HCT116 (cell line): ENCODE measurements around the gene HIPK2. TPM values are rescaled to one million over a fixed set of nuclear protein-coding genes. Genes with fewer than 3 reads are reported as not detected.

Source experiments
- ATAC-seq: fragments of 200-7000 bp; cut with Tn5 transposase; 2 replicates; pipeline ENCODE4 v1.9.1; 2020; ENCODE audit warnings: mild to moderate bottlenecking, moderate library complexity
- BruUV-seq: library from RNA; stranded (reverse); fragments of 400-500 nt; replicated peaks from 2 replicates; lab custom pipeline; 2021; lab: Mats Ljungman, UMichigan
- CTCF ChIA-PET: fragments of 300-600 bp; sonication (Branson Sonifier 250); formaldehyde crosslinking; loops from one replicate; lab custom pipeline; 2021; ENCODE audit warnings: antibody characterized with exemption; lab: Charles Lee
- POLR2A ChIA-PET: fragments of 300-600, 350-600 bp; sonication (Branson Sonifier 250); formaldehyde crosslinking; loops from one replicate; lab custom pipeline; 2021; ENCODE audit warnings: antibody characterized with exemption; lab: Charles Lee
- RAD21 ChIA-PET, 2 experiments: fragments of 300-600 bp; sonication (Branson Sonifier 250); formaldehyde crosslinking; loops; one replicate each; lab custom pipeline; 2023; ENCODE audit warnings: low total read pairs in 2 of 2; ENCODE audit not compliant: uncharacterized antibody in 2 of 2, unreplicated experiment in 2 of 2, low non-redundant PET in 1 of 2; lab: Charles Lee
- DNase-seq: peaks from one replicate; pipeline ENCODE4 v3.0.0-alpha.2; 2010; ENCODE audit warnings: low read depth, low spot score
- H2AFZ ChIP-seq: fragments of 200-600 bp; shearing (Covaris generic), sonication (generic); 2 replicates; pipeline ENCODE4 v1.6.1; 2017; ENCODE audit warnings: low read depth, mixed run types, mixed read lengths, antibody characterized with exemption, low read length; ENCODE audit not compliant: poor library complexity, severe bottlenecking
- H3K27ac ChIP-seq: 2 replicates; pipeline ENCODE4 v1.5.1; 2012; ENCODE audit warnings: low read depth, low read length
- H3K27me3 ChIP-seq: fragments of 200-600 bp; sonication (generic); 2 replicates; pipeline ENCODE4 v1.6.1; 2016; ENCODE audit warnings: mixed run types, low read length, mixed read lengths; ENCODE audit not compliant: insufficient read depth
- H3K36me3 ChIP-seq, 2 experiments: fragments of 200-500 bp in 1 of 2; fragments of 200-600 bp in 1 of 2; sonication (Bioruptor generic) in 1 of 2; sonication (generic) in 1 of 2; 2 replicates each; pipeline versions ENCODE4 v1.5.1 to v1.6.1; 2014 to 2016; ENCODE audit warnings: low read length in 2 of 2, inconsistent platforms in 1 of 2, mixed read lengths in 1 of 2, mixed run types in 1 of 2; ENCODE audit not compliant: insufficient read depth in 2 of 2, control insufficient read depth in 1 of 2
- H3K4me1 ChIP-seq, 2 experiments: fragments of 200-600 bp in 1 of 2; sonication (generic) in 1 of 2; 2 replicates each; pipeline versions ENCODE4 v1.5.1 to v1.6.1; 2012 to 2017; ENCODE audit warnings: low read length in 2 of 2, inconsistent platforms in 1 of 2, mild to moderate bottlenecking in 1 of 2, mixed read lengths in 1 of 2, mixed run types in 1 of 2, moderate library complexity in 1 of 2; ENCODE audit not compliant: insufficient read depth in 2 of 2, control insufficient read depth in 1 of 2
- H3K4me2 ChIP-seq: fragments of 200-600 bp; sonication (generic); 2 replicates; pipeline ENCODE4 v1.6.1; 2017; ENCODE audit warnings: mixed run types, low read length, mixed read lengths
- H3K4me3 ChIP-seq, 2 experiments: fragments of 200-600 bp in 1 of 2; sonication (generic) in 1 of 2; replicated peaks in 1 of 2; 2 replicates each; pipeline ENCODE4 v1.5.1; 2011 to 2016; ENCODE audit warnings: low read length in 2 of 2, control low read depth in 1 of 2, low read depth in 1 of 2, mild to moderate bottlenecking in 1 of 2, mixed read lengths in 1 of 2, mixed run types in 1 of 2
- H3K79me2 ChIP-seq: fragments of 200-600 bp; sonication (generic); 2 replicates; pipeline ENCODE4 v1.6.1; 2017; ENCODE audit warnings: mild to moderate bottlenecking, mixed run types, low read length, moderate library complexity, mixed read lengths; ENCODE audit not compliant: insufficient read depth
- H3K9ac ChIP-seq: fragments of 200-600 bp; sonication (generic); 2 replicates; pipeline ENCODE4 v1.6.1; 2016; ENCODE audit warnings: low read length, mixed read lengths
- H3K9me2 ChIP-seq: fragments of 200-600 bp; sonication (generic), shearing (Covaris generic); 2 replicates; pipeline ENCODE4 v1.6.1; 2017; ENCODE audit warnings: mixed run types, mild to moderate bottlenecking, moderate library complexity; ENCODE audit not compliant: insufficient read depth
- H3K9me3 ChIP-seq, 2 experiments: fragments of 200-500 bp in 1 of 2; fragments of 200-600 bp in 1 of 2; sonication (Bioruptor generic) in 1 of 2; sonication (generic) in 1 of 2; 2 replicates each; pipeline ENCODE4 v1.6.1; 2014 to 2017; ENCODE audit warnings: low read length in 2 of 2, mixed read lengths in 2 of 2, inconsistent platforms in 1 of 2, low read depth in 1 of 2, mild to moderate bottlenecking in 1 of 2, mixed run types in 1 of 2, moderate library complexity in 1 of 2; ENCODE audit not compliant: control insufficient read depth in 1 of 2, insufficient read depth in 1 of 2
- H4K20me1 ChIP-seq: fragments of 200-600 bp; sonication (generic), shearing (Covaris generic); 2 replicates; pipeline ENCODE4 v1.6.1; 2017; ENCODE audit warnings: mixed run types, mild to moderate bottlenecking, moderate library complexity; ENCODE audit not compliant: insufficient read depth
- CBX3 ChIP-seq: IDR thresholded peaks from 2 replicates; pipeline ENCODE4 v1.6.1; 2012; ENCODE audit warnings: low read depth
- CEBPB ChIP-seq: IDR thresholded peaks from 2 replicates; pipeline ENCODE4 v1.6.1; 2012; ENCODE audit warnings: low read depth
- ELF1 ChIP-seq: IDR thresholded peaks from 2 replicates; pipeline ENCODE4 v1.6.1; 2012; ENCODE audit warnings: low read depth, borderline replicate concordance
- EZH2 ChIP-seq: fragments of 200-600 bp; sonication (generic); IDR thresholded peaks from 2 replicates; pipeline ENCODE4 v1.6.1; 2017; ENCODE audit warnings: antibody characterized with exemption, mixed run types
- SP1 ChIP-seq: IDR thresholded peaks from 2 replicates; pipeline ENCODE4 v1.6.1; 2012; ENCODE audit warnings: low read depth
- intact Hi-C: fragments of 100-400 bp; cut with micrococcal nuclease; formaldehyde crosslinking; loops from 2 replicates; pipeline ENCODE4 v1.10.0; 2022
- total RNA-seq: library from RNA; stranded (reverse); gene quantifications from one replicate; pipeline ENCODE4 v1.2.1, GENCODE V29; 2021; ENCODE audit not compliant: unreplicated experiment
- TF ChIP-seq, protein P1 (sequence below): IDR thresholded peaks from 2 replicates; pipeline ENCODE4 v1.6.1; 2011; ENCODE audit warnings: mild to moderate bottlenecking, low read length, moderate library complexity; ENCODE audit not compliant: insufficient replicate concordance; ENCODE audit errors: extremely low read depth
- TF ChIP-seq, protein P2 (sequence below), 3 experiments: fragments of 200-600 bp in 1 of 3; sonication (generic) in 1 of 3; IDR thresholded peaks in 2 of 3; conservative IDR thresholded peaks in 1 of 3; 2 replicates each; pipeline ENCODE4 v1.5.1; 2012 to 2017; ENCODE audit warnings: low read depth in 2 of 3, low read length in 2 of 3, antibody characterized with exemption in 1 of 3, borderline replicate concordance in 1 of 3, control low read depth in 1 of 3, mild to moderate bottlenecking in 1 of 3, mixed read lengths in 1 of 3, mixed run types in 1 of 3, moderate library complexity in 1 of 3; ENCODE audit not compliant: insufficient read depth in 1 of 3
- TF ChIP-seq, protein P3 (sequence below): IDR thresholded peaks from 2 replicates; pipeline ENCODE4 v1.6.1; 2012; ENCODE audit warnings: low read depth

HIPK2 gene
- total RNA-seq, 1 experiment from 2014 or later = 49.5 TPM

DNA sequence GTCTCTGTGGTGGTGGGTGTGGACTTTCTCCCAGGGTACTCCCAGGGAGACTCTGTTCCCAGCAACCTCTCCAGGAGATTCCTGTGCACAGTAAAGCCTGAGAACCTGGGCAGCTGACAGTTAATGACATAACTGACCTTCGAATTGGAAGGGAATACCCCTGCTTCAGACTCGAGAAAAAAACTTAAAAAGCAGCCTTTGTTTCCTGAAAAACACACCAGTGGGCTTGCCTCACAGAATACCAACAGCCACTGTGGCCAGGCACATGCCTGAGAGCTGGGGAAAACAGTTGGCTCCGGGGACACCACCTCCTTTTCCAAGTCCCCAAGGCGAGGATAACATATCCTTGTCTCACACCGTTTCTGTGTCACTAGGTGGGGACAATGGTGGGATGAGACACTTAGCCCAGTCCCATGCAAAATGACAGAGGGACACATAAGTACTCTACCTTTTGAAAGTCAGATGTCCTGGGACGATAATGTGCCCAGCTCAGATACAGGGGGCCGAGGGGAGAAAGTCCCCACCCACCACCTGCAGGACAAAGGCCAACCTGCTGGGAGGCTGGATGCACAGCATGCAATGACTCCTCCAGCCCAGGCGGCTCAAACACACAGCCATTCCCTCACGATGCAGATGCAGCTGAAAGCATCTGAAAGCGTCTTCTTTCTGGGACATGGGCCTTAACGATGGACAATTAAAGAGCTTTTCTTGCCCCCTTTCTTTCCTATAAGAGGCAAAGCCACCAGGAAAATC is 65.6 kb downstream of the HIPK2 start:
- no peaks in the 10 kb centered on the region for H3K4me1 ChIP-seq
- no peak overlapping the region for H2AFZ ChIP-seq
- no peaks in the 10 kb centered on the region for H3K9me3 ChIP-seq
- no TSS peak for BruUV-seq
- ChIA-PET RAD21 (no interaction called here), POLR2A (no interaction called here), CTCF (no interaction called here)
- DNase-seq (no peak), ATAC-seq (no peak)
- no peak overlapping the region for H3K4me2 ChIP-seq
- no peaks in the 10 kb centered on the region for H3K27me3 ChIP-seq
- peaks cover 8 to 15% of the 10 kb centered on the region in 2 experiments; a peak in 2 of 4 replicates for H3K36me3 ChIP-seq
- H3K9ac ChIP-seq = no peak overlapping the region
- no peaks in the 10 kb centered on the region for H4K20me1 ChIP-seq
- no peak overlapping the region for H3K27ac ChIP-seq
- no peak overlapping the region for H3K4me3 ChIP-seq
- no peak for TF ChIP-seq EZH2
- TF ChIP-seq SP1 = no peak
- no peak for TF ChIP-seq CBX3
- TF ChIP-seq, protein P1, sequence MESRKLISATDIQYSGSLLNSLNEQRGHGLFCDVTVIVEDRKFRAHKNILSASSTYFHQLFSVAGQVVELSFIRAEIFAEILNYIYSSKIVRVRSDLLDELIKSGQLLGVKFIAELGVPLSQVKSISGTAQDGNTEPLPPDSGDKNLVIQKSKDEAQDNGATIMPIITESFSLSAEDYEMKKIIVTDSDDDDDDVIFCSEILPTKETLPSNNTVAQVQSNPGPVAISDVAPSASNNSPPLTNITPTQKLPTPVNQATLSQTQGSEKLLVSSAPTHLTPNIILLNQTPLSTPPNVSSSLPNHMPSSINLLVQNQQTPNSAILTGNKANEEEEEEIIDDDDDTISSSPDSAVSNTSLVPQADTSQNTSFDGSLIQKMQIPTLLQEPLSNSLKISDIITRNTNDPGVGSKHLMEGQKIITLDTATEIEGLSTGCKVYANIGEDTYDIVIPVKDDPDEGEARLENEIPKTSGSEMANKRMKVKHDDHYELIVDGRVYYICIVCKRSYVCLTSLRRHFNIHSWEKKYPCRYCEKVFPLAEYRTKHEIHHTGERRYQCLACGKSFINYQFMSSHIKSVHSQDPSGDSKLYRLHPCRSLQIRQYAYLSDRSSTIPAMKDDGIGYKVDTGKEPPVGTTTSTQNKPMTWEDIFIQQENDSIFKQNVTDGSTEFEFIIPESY = no peak
- no peak for TF ChIP-seq ELF1
- no peak for TF ChIP-seq CEBPB
- TF ChIP-seq, protein P2, sequence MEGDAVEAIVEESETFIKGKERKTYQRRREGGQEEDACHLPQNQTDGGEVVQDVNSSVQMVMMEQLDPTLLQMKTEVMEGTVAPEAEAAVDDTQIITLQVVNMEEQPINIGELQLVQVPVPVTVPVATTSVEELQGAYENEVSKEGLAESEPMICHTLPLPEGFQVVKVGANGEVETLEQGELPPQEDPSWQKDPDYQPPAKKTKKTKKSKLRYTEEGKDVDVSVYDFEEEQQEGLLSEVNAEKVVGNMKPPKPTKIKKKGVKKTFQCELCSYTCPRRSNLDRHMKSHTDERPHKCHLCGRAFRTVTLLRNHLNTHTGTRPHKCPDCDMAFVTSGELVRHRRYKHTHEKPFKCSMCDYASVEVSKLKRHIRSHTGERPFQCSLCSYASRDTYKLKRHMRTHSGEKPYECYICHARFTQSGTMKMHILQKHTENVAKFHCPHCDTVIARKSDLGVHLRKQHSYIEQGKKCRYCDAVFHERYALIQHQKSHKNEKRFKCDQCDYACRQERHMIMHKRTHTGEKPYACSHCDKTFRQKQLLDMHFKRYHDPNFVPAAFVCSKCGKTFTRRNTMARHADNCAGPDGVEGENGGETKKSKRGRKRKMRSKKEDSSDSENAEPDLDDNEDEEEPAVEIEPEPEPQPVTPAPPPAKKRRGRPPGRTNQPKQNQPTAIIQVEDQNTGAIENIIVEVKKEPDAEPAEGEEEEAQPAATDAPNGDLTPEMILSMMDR (IDR thresholded peaks at IDR 0.05 in 2 of 3, conservative IDR thresholded peaks at IDR 0.05 in 1 of 3; ENCODE audit: borderline replicate concordance in 1 of 3, insufficient read depth in 1 of 3, low read depth in 2 of 3, low read length in 2 of 3) = no peak
- TF ChIP-seq, protein P3, sequence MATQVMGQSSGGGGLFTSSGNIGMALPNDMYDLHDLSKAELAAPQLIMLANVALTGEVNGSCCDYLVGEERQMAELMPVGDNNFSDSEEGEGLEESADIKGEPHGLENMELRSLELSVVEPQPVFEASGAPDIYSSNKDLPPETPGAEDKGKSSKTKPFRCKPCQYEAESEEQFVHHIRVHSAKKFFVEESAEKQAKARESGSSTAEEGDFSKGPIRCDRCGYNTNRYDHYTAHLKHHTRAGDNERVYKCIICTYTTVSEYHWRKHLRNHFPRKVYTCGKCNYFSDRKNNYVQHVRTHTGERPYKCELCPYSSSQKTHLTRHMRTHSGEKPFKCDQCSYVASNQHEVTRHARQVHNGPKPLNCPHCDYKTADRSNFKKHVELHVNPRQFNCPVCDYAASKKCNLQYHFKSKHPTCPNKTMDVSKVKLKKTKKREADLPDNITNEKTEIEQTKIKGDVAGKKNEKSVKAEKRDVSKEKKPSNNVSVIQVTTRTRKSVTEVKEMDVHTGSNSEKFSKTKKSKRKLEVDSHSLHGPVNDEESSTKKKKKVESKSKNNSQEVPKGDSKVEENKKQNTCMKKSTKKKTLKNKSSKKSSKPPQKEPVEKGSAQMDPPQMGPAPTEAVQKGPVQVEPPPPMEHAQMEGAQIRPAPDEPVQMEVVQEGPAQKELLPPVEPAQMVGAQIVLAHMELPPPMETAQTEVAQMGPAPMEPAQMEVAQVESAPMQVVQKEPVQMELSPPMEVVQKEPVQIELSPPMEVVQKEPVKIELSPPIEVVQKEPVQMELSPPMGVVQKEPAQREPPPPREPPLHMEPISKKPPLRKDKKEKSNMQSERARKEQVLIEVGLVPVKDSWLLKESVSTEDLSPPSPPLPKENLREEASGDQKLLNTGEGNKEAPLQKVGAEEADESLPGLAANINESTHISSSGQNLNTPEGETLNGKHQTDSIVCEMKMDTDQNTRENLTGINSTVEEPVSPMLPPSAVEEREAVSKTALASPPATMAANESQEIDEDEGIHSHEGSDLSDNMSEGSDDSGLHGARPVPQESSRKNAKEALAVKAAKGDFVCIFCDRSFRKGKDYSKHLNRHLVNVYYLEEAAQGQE = no peak
- H3K9me2 ChIP-seq = no peaks in the 10 kb centered on the region
- peaks cover 20% of the 10 kb centered on the region for H3K79me2 ChIP-seq
- intact Hi-C loops = no loop called here
